B cell (primary cell): ENCODE measurements around the gene TRIM25. TPM values are rescaled to one million over a fixed set of nuclear protein-coding genes. Genes with fewer than 3 reads are reported as not detected.
A peak's percentile ranks its signal among the peaks of the same experiment; 100 is the strongest.

Source experiments
- ATAC-seq: fragments of 200-7000 bp; cut with Tn5 transposase; one replicate; pipeline ENCODE4 v1.10.0; 2021; ENCODE audit warnings: low read depth, mild to moderate bottlenecking, moderate number of reproducible peaks, moderate library complexity
- CTCF ChIA-PET: fragments of 350-600 bp; sonication (Branson Sonifier 250); formaldehyde crosslinking; loops from one replicate; lab custom pipeline; 2021; ENCODE audit warnings: antibody characterized with exemption, inconsistent platforms; lab: Charles Lee
- POLR2A ChIA-PET: fragments of 350-600 bp; sonication (Branson Sonifier 250); formaldehyde crosslinking; loops from one replicate; lab custom pipeline; 2021; ENCODE audit warnings: antibody characterized with exemption; lab: Charles Lee
- DNase-seq: peaks from one replicate; pipeline ENCODE4 v3.0.0; 2013
- H2AFZ ChIP-seq: 2 replicates; pipeline ENCODE4 v1.6.1; 2012; ENCODE audit warnings: mild to moderate bottlenecking, low read depth, low read length; ENCODE audit not compliant: insufficient read depth, poor library complexity, severe bottlenecking
- H3K27ac ChIP-seq, 2 donors: 1 replicate in 1 of 2; 2 replicates in 1 of 2; pipeline ENCODE4 v1.5.1; 2012 to 2013; ENCODE audit warnings: low read length in 2 of 2, mild to moderate bottlenecking in 2 of 2, moderate library complexity in 1 of 2
- H3K27me3 ChIP-seq, 4 experiments: fragments of 200-600 bp in 1 of 4; sonication (generic) in 1 of 4; replicated peaks in 1 of 4; 1 replicate in 2 of 4; 2 replicates in 2 of 4; pipeline versions ENCODE4 v1.6.1 to v1.7.0; 2013 to 2016; ENCODE audit warnings: low read length in 3 of 4, mild to moderate bottlenecking in 2 of 4, mixed read lengths in 1 of 4, moderate library complexity in 1 of 4; ENCODE audit not compliant: insufficient read depth in 4 of 4, control insufficient read depth in 3 of 4; ENCODE audit errors: control extremely low read depth in 1 of 4
- H3K36me3 ChIP-seq, 2 experiments: replicated peaks in 1 of 2; 1 replicate in 1 of 2; 2 replicates in 1 of 2; pipeline versions ENCODE4 v1.6.1 to v1.7.1; 2013; ENCODE audit warnings: low read length in 1 of 2; ENCODE audit not compliant: insufficient read depth in 2 of 2, control insufficient read depth in 1 of 2; ENCODE audit errors: control extremely low read depth in 1 of 2, extremely low read depth in 1 of 2
- H3K4me1 ChIP-seq, 2 donors: fragments of 200-600 bp in 1 of 2; sonication (generic) in 1 of 2; 1 replicate in 1 of 2; 2 replicates in 1 of 2; pipeline versions ENCODE4 v1.5.1 to v1.6.1; 2013 to 2017; ENCODE audit warnings: low read length in 2 of 2; ENCODE audit not compliant: control insufficient read depth in 2 of 2, insufficient read depth in 2 of 2
- H3K4me2 ChIP-seq: replicated peaks from 2 replicates; pipeline ENCODE3; 2012; ENCODE audit warnings: mild to moderate bottlenecking, low read depth, low read length; ENCODE audit not compliant: poor library complexity, severe bottlenecking
- H3K4me3 ChIP-seq, 5 experiments: fragments of 200-600 bp in 1 of 5; sonication (generic) in 1 of 5; 1 replicate in 3 of 5; 2 replicates in 2 of 5; pipeline versions ENCODE4 v1.5.1 to v1.7.0; 2011 to 2016; ENCODE audit warnings: low read length in 4 of 5, mild to moderate bottlenecking in 4 of 5, low read depth in 2 of 5, control low read depth in 1 of 5, moderate library complexity in 1 of 5; ENCODE audit not compliant: insufficient read depth in 1 of 5; ENCODE audit errors: control extremely low read depth in 1 of 5, extremely low read depth in 1 of 5
- H3K79me2 ChIP-seq: fragments of 200-600 bp; sonication (generic); one replicate; pipeline ENCODE4 v1.6.0; 2016; ENCODE audit warnings: low read length; ENCODE audit not compliant: control insufficient read depth, insufficient read depth
- H3K9ac ChIP-seq: fragments of 200-600 bp; sonication (generic); 2 replicates; pipeline ENCODE4 v1.6.1; 2017; ENCODE audit warnings: mild to moderate bottlenecking, low read length, moderate library complexity
- H3K9me3 ChIP-seq, 3 donors: one replicate each; pipeline versions ENCODE4 v1.6.1 to v1.7.1; 2013; ENCODE audit warnings: low read length in 2 of 3; ENCODE audit not compliant: control insufficient read depth in 2 of 3, insufficient read depth in 1 of 3; ENCODE audit errors: control extremely low read depth in 1 of 3
- H4K20me1 ChIP-seq: 2 replicates; pipeline ENCODE4 v1.6.0; 2012; ENCODE audit warnings: mild to moderate bottlenecking, low read length; ENCODE audit not compliant: insufficient read depth, control insufficient read depth, poor library complexity, severe bottlenecking
- H3K27ac Mint-ChIP-seq: one replicate; pipeline ENCODE4 v1.8.0; 2021; ENCODE audit warnings: mixed read lengths
- H3K27me3 Mint-ChIP-seq: one replicate; pipeline ENCODE4 v1.8.0; 2021; ENCODE audit warnings: mixed read lengths
- H3K4me1 Mint-ChIP-seq: one replicate; pipeline ENCODE4 v1.8.0; 2021; ENCODE audit warnings: mixed read lengths
- H3K4me3 Mint-ChIP-seq: one replicate; pipeline ENCODE4 v1.8.0; 2021; ENCODE audit warnings: mixed read lengths
- H3K9me3 Mint-ChIP-seq: one replicate; pipeline ENCODE4 v1.8.0; 2022; ENCODE audit warnings: mixed read lengths; ENCODE audit not compliant: insufficient read depth
- EZH2 ChIP-seq: IDR thresholded peaks from 2 replicates; pipeline ENCODE4 v1.6.1; 2012; ENCODE audit warnings: borderline replicate concordance, low read depth, mild to moderate bottlenecking, moderate library complexity, low read length; ENCODE audit not compliant: insufficient read depth, poor library complexity, severe bottlenecking
- WGBS: methylation state at CpG from one replicate; pipeline ENCODE4 v1.1.5; 2013; ENCODE audit warnings: missing lambda C conversion rate; ENCODE audit not compliant: insufficient coverage; 5-methylcytosine and 5-hydroxymethylcytosine counted together
- intact Hi-C: fragments of 100-400 bp; cut with micrococcal nuclease; formaldehyde crosslinking; loops from one replicate; pipeline ENCODE4 v1.10.0; 2022
- polyA plus RNA-seq: library from polyadenylated mRNA; depleted of rRNA; stranded (reverse); fragments of >200 nt; gene quantifications from 2 replicates; pipeline ENCODE4 v1.2.3, GENCODE V29; 2012
- total RNA-seq, 2 donors: library from RNA; stranded (reverse); fragments of 120-200 nt in 1 of 2; gene quantifications; 1 replicate in 1 of 2; 2 replicates in 1 of 2; pipeline versions ENCODE4 v1.2.3 to v1.2.4, GENCODE V29; 2013 to 2022
- TF ChIP-seq, protein P1 (sequence below): fragments of 200-600 bp; IDR thresholded peaks from one replicate; pipeline ENCODE4 v1.8.0; 2022; ENCODE audit warnings: antibody characterized with exemption, mild to moderate bottlenecking

Gene TRIM25
- total and polyA plus RNA-seq, 2 donors (not counting 1 experiment from before 2014, with no cell fraction given), result 38.5 to 92.4 TPM

DNA sequence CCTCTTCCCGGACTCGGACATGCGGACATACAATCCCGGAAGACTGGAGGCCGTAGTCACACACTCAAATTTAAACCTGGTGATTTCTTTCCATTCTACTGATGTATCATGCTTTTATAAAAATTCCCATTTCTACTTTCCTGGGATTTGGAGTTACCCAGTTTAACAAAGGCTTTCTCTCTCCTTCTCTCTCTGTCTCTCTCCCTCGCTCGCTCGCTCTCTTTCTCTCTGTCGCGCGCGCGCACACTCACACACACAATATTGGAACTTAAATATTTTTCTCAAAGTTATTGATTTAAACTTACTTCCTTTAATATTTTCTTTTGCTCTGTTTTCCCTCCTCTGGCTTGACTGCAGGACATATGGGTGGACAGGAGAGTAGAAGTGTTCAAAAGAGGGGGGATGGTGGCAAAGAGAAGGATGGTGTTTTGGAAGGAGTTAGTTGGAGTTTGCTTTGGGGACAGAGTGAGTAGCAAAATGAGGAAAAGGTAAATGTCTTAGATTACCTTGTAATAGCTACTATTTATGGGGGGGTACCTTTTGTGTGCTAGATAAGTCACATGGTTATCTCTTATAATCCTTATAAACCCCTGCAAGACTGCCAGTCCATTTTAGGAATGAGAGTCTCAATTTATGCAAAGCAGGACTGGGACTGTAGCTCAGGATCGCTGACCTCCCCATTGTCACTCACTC is 878 bp upstream of the TRIM25 start:
- Histone ChIP-seq H4K20me1 (peaks cover 32% of the 10 kb centered on the region), H3K4me1 (peaks cover 40 to 47% of the 10 kb centered on the region in 2 donors), H2AFZ (peak overlapping the region; percentile 92), H3K36me3 (no peaks in the 10 kb centered on the region), H3K9ac (peak overlapping the region; percentile 92), H3K27ac (peak overlapping the region; percentile 71 to 84), H3K27me3 (no peaks in the 10 kb centered on the region), H3K4me3 (peak overlapping the region; percentile 82 to 93 (median 86)), H3K79me2 (peaks cover 50% of the 10 kb centered on the region), H3K4me2 (peak overlapping the region; percentile 88), H3K9me3 (no peaks in the 10 kb centered on the region)
- H3K4me3 Mint-ChIP-seq, result peak overlapping the region; percentile 98
- TF ChIP-seq, protein P1, sequence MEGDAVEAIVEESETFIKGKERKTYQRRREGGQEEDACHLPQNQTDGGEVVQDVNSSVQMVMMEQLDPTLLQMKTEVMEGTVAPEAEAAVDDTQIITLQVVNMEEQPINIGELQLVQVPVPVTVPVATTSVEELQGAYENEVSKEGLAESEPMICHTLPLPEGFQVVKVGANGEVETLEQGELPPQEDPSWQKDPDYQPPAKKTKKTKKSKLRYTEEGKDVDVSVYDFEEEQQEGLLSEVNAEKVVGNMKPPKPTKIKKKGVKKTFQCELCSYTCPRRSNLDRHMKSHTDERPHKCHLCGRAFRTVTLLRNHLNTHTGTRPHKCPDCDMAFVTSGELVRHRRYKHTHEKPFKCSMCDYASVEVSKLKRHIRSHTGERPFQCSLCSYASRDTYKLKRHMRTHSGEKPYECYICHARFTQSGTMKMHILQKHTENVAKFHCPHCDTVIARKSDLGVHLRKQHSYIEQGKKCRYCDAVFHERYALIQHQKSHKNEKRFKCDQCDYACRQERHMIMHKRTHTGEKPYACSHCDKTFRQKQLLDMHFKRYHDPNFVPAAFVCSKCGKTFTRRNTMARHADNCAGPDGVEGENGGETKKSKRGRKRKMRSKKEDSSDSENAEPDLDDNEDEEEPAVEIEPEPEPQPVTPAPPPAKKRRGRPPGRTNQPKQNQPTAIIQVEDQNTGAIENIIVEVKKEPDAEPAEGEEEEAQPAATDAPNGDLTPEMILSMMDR, result no peak
- no peak for TF ChIP-seq EZH2
- H3K27me3 Mint-ChIP-seq, result no peaks in the 10 kb centered on the region
- WGBS, result 14% methylated on average over 6 of the region's 14 CpGs
- no peaks in the 10 kb centered on the region for H3K9me3 Mint-ChIP-seq
- intact Hi-C loops, result loop anchor here (1.0 kb wide), 4 partner anchors 26 to 80 kb away; partner anchors contain the start of genes COIL and DGKE
- peak overlapping the region; percentile 72 for H3K27ac Mint-ChIP-seq
- ATAC-seq, result no peak
- no peak for DNase-seq
- POLR2A ChIA-PET, result interaction anchor here (1.3 to 2.3 kb wide), 2 partner anchors 25 to 81 kb away, joined by 3 to 27 read pairs; partner anchors contain the start of genes C17orf67 and DGKE
- CTCF ChIA-PET, result interaction anchor here (0.7 to 1.7 kb wide), 3 partner anchors 25 to 97 kb away, joined by 3 to 7 read pairs (median 4); partner anchors contain the start of gene DGKE
- H3K4me1 Mint-ChIP-seq, result peaks cover 53% of the 10 kb centered on the region
